GM12891 (cell line): Measurements from ENCODE around the gene ZDHHC7.
A peak's percentile ranks its signal among the peaks of the same experiment; 100 is the strongest.

Experiments
- DNase-seq: peaks from one replicate; pipeline ENCODE4 v3.0.0; 2011; ENCODE audit warnings: low spot score; ENCODE audit not compliant: insufficient read length
- FAIRE-seq: peaks from 2 replicates; lab custom pipeline; 2011; peaks lifted over from hg19 to GRCh38; lab: Jason Lieb, UNC
- PAX5 ChIP-seq: IDR thresholded peaks from 2 replicates; pipeline ENCODE4 v1.6.1; 2011; ENCODE audit warnings: low read length, moderate library complexity, mild to moderate bottlenecking; ENCODE audit not compliant: insufficient read depth, severe bottlenecking
- POLR2A ChIP-seq: IDR thresholded peaks from 2 replicates; pipeline ENCODE4 v1.6.1; 2011; ENCODE audit warnings: low read depth, low read length, control low read depth
- POLR2AphosphoS5 ChIP-seq: IDR thresholded peaks from 2 replicates; pipeline ENCODE4 v1.6.1; 2011; ENCODE audit warnings: low read depth, low read length, control low read depth
- POU2F2 ChIP-seq: IDR thresholded peaks from 2 replicates; pipeline ENCODE4 v1.6.1; 2011; ENCODE audit warnings: low read depth, mild to moderate bottlenecking, control low read depth, low read length, moderate library complexity
- SPI1 ChIP-seq: IDR thresholded peaks from 2 replicates; pipeline ENCODE4 v1.6.1; 2011; ENCODE audit warnings: low read depth, low read length, control low read depth
- TAF1 ChIP-seq: IDR thresholded peaks from 2 replicates; pipeline ENCODE4 v1.6.1; 2011; ENCODE audit warnings: low read depth, low read length, control low read depth

Gene ZDHHC7

DNA sequence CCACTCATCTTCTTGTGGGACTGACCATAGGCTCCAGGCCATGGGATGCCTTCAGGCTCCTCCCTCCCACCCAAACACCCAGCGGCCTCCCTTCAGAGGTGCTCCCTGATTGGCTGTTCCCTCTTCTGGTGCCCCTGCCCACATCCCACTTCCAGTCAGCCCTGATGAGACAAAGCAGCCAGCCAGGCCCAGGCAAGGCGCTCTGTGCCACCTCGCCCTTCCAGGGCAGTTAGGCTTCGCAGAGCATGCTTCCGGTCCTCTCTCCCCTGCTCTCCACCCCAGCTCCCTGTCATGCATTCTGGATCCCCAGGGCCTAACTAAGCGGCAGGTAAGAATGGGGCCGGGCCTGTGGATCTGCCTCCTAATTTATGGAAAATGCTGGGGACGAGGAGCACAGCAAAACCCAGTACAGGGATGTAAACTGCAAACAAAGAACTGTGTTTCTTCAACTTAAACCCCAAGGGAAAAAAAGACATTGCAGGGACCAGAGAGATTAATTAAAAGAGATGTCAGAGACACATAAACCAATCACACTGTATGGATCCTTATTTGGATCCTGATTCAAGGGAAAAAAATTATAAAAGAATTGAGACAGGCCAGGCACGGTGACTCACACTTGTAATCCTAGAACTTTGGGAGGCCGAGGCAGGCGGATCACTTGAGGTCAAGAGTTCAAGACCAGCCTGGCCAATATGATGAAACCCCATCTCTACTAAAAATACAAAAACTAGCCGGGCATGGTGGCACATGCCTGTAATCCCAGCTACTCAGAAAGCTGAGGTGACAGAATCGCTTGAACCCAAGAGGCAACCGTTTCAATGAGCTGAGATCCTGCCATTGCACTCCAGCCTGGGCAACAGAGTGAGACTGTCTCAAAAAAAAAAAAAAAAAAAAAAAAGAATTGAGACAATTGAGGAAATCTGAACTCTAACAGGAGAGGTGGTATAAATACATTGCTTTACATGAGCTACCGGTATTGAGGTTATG lies 26.0 kb downstream of the ZDHHC7 start:
- TF ChIP-seq TAF1 = no peak
- no peak for TF ChIP-seq POU2F2
- TF ChIP-seq SPI1 = no peak
- no peak for TF ChIP-seq POLR2AphosphoS5
- no peak for TF ChIP-seq PAX5
- TF ChIP-seq POLR2A = no peak
- DNase-seq (no peak), FAIRE-seq (no peak)

GRCh38 chr16:84982434-84982833 lies 28.9 kb downstream of the ZDHHC7 start:
- TF ChIP-seq SPI1 (no peak), TAF1 (no peak), POLR2A (no peak), POU2F2 (no peak), PAX5 (no peak), POLR2AphosphoS5 (no peak)
- FAIRE-seq (no peak), DNase-seq (no peak)

GRCh38 chr16:84979516-84979915 lies 31.8 kb downstream of the ZDHHC7 start:
- no peak for FAIRE-seq
- no peak for DNase-seq
- no peak for TF ChIP-seq POLR2A

DNA sequence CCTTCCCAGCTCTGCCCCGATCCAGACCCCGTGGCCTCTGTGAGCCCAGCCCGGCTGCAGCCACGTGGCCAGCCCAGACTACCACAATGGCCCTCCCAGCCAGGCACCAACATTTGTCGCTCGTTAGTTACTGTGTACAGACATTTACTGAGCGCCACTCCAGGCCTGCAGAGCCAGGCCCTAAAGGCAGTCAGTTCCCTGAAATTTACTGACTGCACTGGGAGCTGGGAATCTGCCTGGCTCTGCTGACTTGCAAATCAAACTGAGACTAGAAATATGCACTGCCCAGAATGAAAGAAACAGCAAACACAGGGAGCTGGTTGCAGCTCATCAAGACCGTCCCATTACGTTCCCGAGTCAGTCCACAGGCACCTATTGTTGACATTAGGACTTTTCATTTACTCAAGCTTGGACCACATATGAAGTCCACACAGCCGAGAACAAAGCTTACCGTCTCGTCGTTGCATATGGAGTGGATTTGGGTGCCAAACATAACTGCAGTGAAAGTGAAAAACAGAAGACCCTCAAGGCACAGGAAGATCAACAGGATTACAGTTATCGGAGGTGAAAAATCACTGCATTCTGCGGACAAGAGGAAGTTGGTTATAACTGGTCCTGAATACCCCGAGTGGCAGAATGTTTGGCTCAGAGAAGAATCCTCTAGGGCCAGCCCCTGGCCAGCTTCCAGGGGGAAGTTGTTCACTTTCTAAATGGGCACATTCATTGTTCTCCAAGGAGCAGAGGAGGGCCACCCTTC lies 34.5 kb downstream of the ZDHHC7 start:
- TF ChIP-seq POLR2AphosphoS5 (no peak), SPI1 (no peak), POU2F2 (no peak), PAX5 (no peak), TAF1 (no peak), POLR2A (no peak)
- DNase-seq = no peak
- no peak for FAIRE-seq

- TF ChIP-seq POU2F2 (no peak), POLR2AphosphoS5 (no peak)
- DNase-seq = no peak
- FAIRE-seq = no peak
These were observed 35.8 kb downstream of the ZDHHC7 start for GRCh38 chr16:84975522-84975921.

DNA sequence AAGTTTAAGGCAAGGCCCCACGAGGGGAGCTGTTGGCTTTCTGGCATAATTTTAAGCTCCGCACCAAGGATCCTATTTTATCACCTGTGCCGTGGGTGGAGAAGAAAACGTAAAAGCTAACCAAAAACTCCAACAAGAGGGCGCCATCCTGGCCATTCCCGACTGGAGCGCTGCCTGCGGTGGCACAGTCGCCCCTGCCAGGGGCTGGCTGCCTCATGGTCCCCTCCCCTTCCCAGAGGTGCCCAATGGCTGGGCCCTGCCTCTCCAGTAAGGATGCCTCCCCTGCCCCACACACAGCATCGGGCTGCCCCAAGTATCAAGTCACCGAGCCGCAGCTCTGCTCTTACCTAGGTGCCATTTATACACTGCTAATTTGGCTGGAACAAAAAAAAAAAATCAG lies 36.3 kb downstream of the ZDHHC7 start:
- no peak for DNase-seq
- no peak for FAIRE-seq
- no peak for TF ChIP-seq TAF1
- no peak for TF ChIP-seq POLR2AphosphoS5
- TF ChIP-seq POLR2A = no peak
- TF ChIP-seq POU2F2 = no peak
- no peak for TF ChIP-seq SPI1
- TF ChIP-seq PAX5 = no peak

- DNase-seq = no peak
- TF ChIP-seq POU2F2 = no peak
- no peak for TF ChIP-seq TAF1
- no peak for TF ChIP-seq POLR2AphosphoS5
- TF ChIP-seq POLR2A = no peak
- no peak for TF ChIP-seq PAX5
- FAIRE-seq = no peak
These were observed 37.4 kb downstream of the ZDHHC7 start for GRCh38 chr16:84973776-84974523.

- DNase-seq = no peak
- TF ChIP-seq TAF1 = no peak
- no peak for TF ChIP-seq POLR2AphosphoS5
- no peak for TF ChIP-seq SPI1
- TF ChIP-seq POLR2A = no peak
- TF ChIP-seq POU2F2 = no peak
- TF ChIP-seq PAX5 = no peak
- FAIRE-seq = no peak
These were observed 38.1 kb downstream of the ZDHHC7 start for GRCh38 chr16:84973236-84973635.

GRCh38 chr16:84970447-84971127 lies 40.7 kb downstream of the ZDHHC7 start:
- TF ChIP-seq POU2F2 = peak; percentile 41; the same call in 1 of the 2 replicates
- no peak for TF ChIP-seq POLR2A
- TF ChIP-seq SPI1 = peak; percentile 13; the same call in 1 of the 2 replicates
- DNase-seq (peak; percentile 76), FAIRE-seq (peak; percentile 66)
